M059J (cell line): ENCODE measurements around the gene VIPR1. TPM values are rescaled to one million over a fixed set of nuclear protein-coding genes. Genes with fewer than 3 reads are reported as not detected.
"Not testable (repeated sequence)": the region's sequence is repeated elsewhere in the genome, so short reads cannot be mapped to it uniquely, and the experiment has no call there.

Experiments
- DNase-seq: peaks from one replicate; pipeline ENCODE4 v3.0.0-alpha.2; 2012; ENCODE audit warnings: low read depth
- total RNA-seq: library from RNA; depleted of rRNA; stranded (reverse); fragments of >200 nt; shearing (Covaris generic); gene quantifications from 2 replicates; pipeline ENCODE4 v1.2.3, GENCODE V29; 2014; rRNA removed

The VIPR1 gene
- total RNA-seq, 1 experiment from 2014 or later, result 0.12 TPM

GRCh38 chr3:42575137-42575741 is 72.8 kb downstream of the VIPR1 start:
- no peak for DNase-seq

GRCh38 chr3:42578054-42578453 is 75.6 kb downstream of the VIPR1 start:
- no peak for DNase-seq

GRCh38 chr3:42579346-42579745 is 76.9 kb downstream of the VIPR1 start:
- DNase-seq, result not testable (repeated sequence)

GRCh38 chr3:42581400-42581708 is 78.9 kb downstream of the VIPR1 start:
- DNase-seq, result no peak

- DNase-seq, result peak; percentile 90
These were observed 79.4 kb downstream of the VIPR1 start, which contains the start of gene SEC22C for GRCh38 chr3:42581709-42582473. Gene SEC22C, minus strand, starts transcription at chr3:42581967. Its CDS starts 12,921 bp downstream, at chr3:42569046.

GRCh38 chr3:42582474-42583070 is 80.1 kb downstream of the VIPR1 start:
- no peak for DNase-seq

Other genes starting within 250 kb of the VIPR1 start
- not detected in 2 replicates for gene CCK, start 236.5 kb upstream of the VIPR1 start, total RNA-seq
- not detected in 2 replicates for gene LYZL4, start 92.0 kb upstream of the VIPR1 start, total RNA-seq
- gene SEC22C, start 79.3 kb downstream of the VIPR1 start, total RNA-seq, result 47.3 and 57.7 TPM in 2 replicates
- 34.6 and 35.1 TPM in 2 replicates for gene SS18L2, start 88.2 kb downstream of the VIPR1 start, total RNA-seq
- gene NKTR, start 98.0 kb downstream of the VIPR1 start, total RNA-seq, result 8.0 and 9.4 TPM in 2 replicates
- 5.0 and 5.5 TPM in 2 replicates for gene ZBTB47, start 151.1 kb downstream of the VIPR1 start, total RNA-seq
- not detected in 2 replicates for gene KLHL40, start 182.9 kb downstream of the VIPR1 start, total RNA-seq
- not detected in 2 replicates for gene HHATL, start 200.2 kb downstream of the VIPR1 start, total RNA-seq